ENCODE measurements around the gene SLC19A1. TPM values are rescaled to one million over a fixed set of nuclear protein-coding genes. Genes with fewer than 3 reads are reported as not detected.

The SLC19A1 gene
- polyA plus RNA-seq, 1 experiment = 8.1 TPM

DNA sequence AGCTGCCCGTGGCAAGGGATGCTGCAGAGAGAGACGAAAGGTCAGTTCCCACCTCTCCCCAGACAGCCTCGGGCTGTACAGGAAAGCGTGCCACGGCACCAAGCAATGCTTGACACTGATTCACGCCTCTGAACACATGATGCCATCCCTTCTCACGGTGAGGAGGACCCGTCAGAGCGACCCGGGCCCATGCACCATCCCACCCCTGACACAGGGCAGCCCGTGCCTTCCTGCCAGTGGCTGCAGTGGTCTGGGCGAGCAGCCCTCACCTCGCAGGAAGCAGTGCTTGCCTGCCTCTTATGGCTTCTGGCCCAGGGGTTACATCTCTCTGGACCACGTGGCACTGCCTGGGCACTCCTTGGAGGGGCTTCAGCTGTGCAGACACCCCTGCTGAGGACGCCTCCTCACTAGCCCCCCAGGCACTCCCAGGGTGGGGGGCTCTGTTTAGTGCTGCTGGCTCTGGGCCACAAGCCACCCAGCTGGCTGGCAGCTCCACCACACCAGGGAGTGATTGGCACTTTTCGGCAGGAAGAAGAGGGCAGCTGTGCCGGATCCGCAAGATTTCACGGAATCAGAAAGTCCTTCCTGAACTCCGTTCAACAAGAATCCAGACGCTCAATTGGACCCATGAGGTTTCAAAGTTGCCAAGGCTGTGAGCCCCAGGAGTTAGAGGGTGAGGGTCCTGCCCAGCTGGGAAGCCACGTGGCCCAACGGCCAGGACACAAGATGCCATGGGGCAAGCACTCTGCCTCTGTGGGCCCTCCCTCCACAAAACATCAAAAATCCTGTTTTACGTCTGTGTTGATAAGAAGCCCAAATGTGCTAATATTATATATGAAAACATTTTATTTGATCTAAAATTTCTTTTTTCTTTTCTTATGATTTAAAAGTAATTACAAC lies 34.8 kb upstream of the SLC19A1 start:
- no peak for DNase-seq (ENCODE audit: low read depth)
- ChIA-PET CTCF (interaction anchor here (0.9 to 1.6 kb wide), 2 partner anchors 10 to 19 kb away, joined by 3 to 8 read pairs; no protein-coding TSS in a partner anchor), POLR2A (no interaction called here)
- TF ChIP-seq, protein P1, sequence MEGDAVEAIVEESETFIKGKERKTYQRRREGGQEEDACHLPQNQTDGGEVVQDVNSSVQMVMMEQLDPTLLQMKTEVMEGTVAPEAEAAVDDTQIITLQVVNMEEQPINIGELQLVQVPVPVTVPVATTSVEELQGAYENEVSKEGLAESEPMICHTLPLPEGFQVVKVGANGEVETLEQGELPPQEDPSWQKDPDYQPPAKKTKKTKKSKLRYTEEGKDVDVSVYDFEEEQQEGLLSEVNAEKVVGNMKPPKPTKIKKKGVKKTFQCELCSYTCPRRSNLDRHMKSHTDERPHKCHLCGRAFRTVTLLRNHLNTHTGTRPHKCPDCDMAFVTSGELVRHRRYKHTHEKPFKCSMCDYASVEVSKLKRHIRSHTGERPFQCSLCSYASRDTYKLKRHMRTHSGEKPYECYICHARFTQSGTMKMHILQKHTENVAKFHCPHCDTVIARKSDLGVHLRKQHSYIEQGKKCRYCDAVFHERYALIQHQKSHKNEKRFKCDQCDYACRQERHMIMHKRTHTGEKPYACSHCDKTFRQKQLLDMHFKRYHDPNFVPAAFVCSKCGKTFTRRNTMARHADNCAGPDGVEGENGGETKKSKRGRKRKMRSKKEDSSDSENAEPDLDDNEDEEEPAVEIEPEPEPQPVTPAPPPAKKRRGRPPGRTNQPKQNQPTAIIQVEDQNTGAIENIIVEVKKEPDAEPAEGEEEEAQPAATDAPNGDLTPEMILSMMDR (IDR thresholded peaks at IDR 0.05; ENCODE audit: insufficient read depth, low read depth, low read length) = no peak
- no peak overlapping the region for H3K4me3 ChIP-seq (ENCODE audit: low read depth, low read length)
- H3K36me3 ChIP-seq (ENCODE audit: control insufficient read depth, insufficient read depth, low read length) = no peaks in the 10 kb centered on the region
- H3K27me3 ChIP-seq (ENCODE audit: control insufficient read depth, insufficient read depth, low read length) = peaks cover 11% of the 10 kb centered on the region; the same call in 1 of the 2 replicates

- CTCF ChIA-PET = interaction anchor here (0.9 kb wide), 3 partner anchors 9 to 20 kb away, joined by 3 read pairs; no protein-coding TSS in a partner anchor
- TF ChIP-seq, protein P1 (IDR thresholded peaks at IDR 0.05; ENCODE audit: insufficient read depth, low read depth, low read length) = no peak
- no peak for DNase-seq (ENCODE audit: low read depth)
- Histone ChIP-seq H3K36me3 (ENCODE audit: control insufficient read depth, insufficient read depth, low read length) (no peaks in the 10 kb centered on the region), H3K27me3 (ENCODE audit: control insufficient read depth, insufficient read depth, low read length) (peaks cover 11% of the 10 kb centered on the region; the same call in 1 of the 2 replicates), H3K4me3 (ENCODE audit: low read depth, low read length) (no peak overlapping the region)
- POLR2A ChIA-PET = no interaction called here
Observed at GRCh38 chr21:45575993-45576837, 34.0 kb upstream of the SLC19A1 start.

- CTCF ChIA-PET = interaction anchor here (0.9 kb wide), 2 partner anchors 16 to 19 kb away, joined by 3 read pairs; no protein-coding TSS in a partner anchor
Observed at GRCh38 chr21:45575304-45575992, 33.2 kb upstream of the SLC19A1 start.

GRCh38 chr21:45574691-45575090 lies 32.5 kb upstream of the SLC19A1 start:
- no peak for DNase-seq (ENCODE audit: low read depth)
- ChIA-PET POLR2A (no interaction called here), CTCF (no interaction called here)
- Histone ChIP-seq H3K36me3 (ENCODE audit: control insufficient read depth, insufficient read depth, low read length) (no peaks in the 10 kb centered on the region), H3K4me3 (ENCODE audit: low read depth, low read length) (no peak overlapping the region), H3K27me3 (ENCODE audit: control insufficient read depth, insufficient read depth, low read length) (peaks cover 11% of the 10 kb centered on the region; the same call in 1 of the 2 replicates)
- TF ChIP-seq, protein P1 (IDR thresholded peaks at IDR 0.05; ENCODE audit: insufficient read depth, low read depth, low read length) = no peak

More at GRCh38 chr21:45575304-45575992, 33.2 kb upstream of the SLC19A1 start:
- Histone ChIP-seq H3K36me3 (ENCODE audit: control insufficient read depth, insufficient read depth, low read length) (no peaks in the 10 kb centered on the region), H3K4me3 (ENCODE audit: low read depth, low read length) (no peak overlapping the region), H3K27me3 (ENCODE audit: control insufficient read depth, insufficient read depth, low read length) (peaks cover 11% of the 10 kb centered on the region; the same call in 1 of the 2 replicates)
- TF ChIP-seq, protein P1 (IDR thresholded peaks at IDR 0.05; ENCODE audit: insufficient read depth, low read depth, low read length) = no peak
- POLR2A ChIA-PET = no interaction called here
- DNase-seq (ENCODE audit: low read depth) = no peak

Data from BJ (cell line).